Urinary bladder (tissue), 4 donors: ENCODE data around the gene A4GNT. TPM values are rescaled to one million over a fixed set of nuclear protein-coding genes. Genes with fewer than 3 reads are reported as not detected.
"Not testable (repeated sequence)": the region's sequence is repeated elsewhere in the genome, so short reads cannot be mapped to it uniquely, and the experiment has no call there.

Source experiments
- DNase-seq: peaks from one replicate; pipeline ENCODE4 v3.0.0-alpha.2; 2015; ENCODE audit errors: extremely low spot score
- H3K27ac ChIP-seq: one replicate; pipeline ENCODE4 v1.5.1; 2013; ENCODE audit warnings: low read depth, mild to moderate bottlenecking, moderate library complexity
- H3K36me3 ChIP-seq: one replicate; pipeline ENCODE4 v1.6.1; 2013; ENCODE audit warnings: mild to moderate bottlenecking, moderate library complexity; ENCODE audit not compliant: insufficient read depth
- H3K4me1 ChIP-seq: one replicate; pipeline ENCODE4 v1.6.1; 2013; ENCODE audit warnings: mild to moderate bottlenecking, moderate library complexity; ENCODE audit not compliant: insufficient read depth
- H3K4me3 ChIP-seq: one replicate; pipeline ENCODE4 v1.5.1; 2013; ENCODE audit warnings: low read depth, low read length
- WGBS: extraction: QIAGEN DNeasy Blood & Tissue Kit; methylation state at CpG from one replicate; pipeline ENCODE4 v1.1.7; 2013; 5-methylcytosine and 5-hydroxymethylcytosine counted together
- polyA plus RNA-seq: library from polyadenylated mRNA; stranded (reverse); fragments of 200-250 nt; gene quantifications from one replicate; pipeline ENCODE4 v1.2.3, GENCODE V29; 2013
- total RNA-seq: library from RNA; depleted of rRNA; stranded (reverse); fragments of >200 nt; gene quantifications from one replicate; pipeline ENCODE4 v1.2.3, GENCODE V29; 2014
- donor health status: healthy with polysubstance abuse.
- donor health status: healthy.

The A4GNT gene
- total and polyA plus RNA-seq, 2 donors, result not detected

- H3K4me1 ChIP-seq, result no peaks in the 10 kb centered on the region
- no peak for DNase-seq
- H3K4me3 ChIP-seq, result no peak overlapping the region
- WGBS, result 92% methylated on average over 1 of the region's 1 CpG
- H3K27ac ChIP-seq, result no peak overlapping the region
- no peaks in the 10 kb centered on the region for H3K36me3 ChIP-seq
Observed at GRCh38 chr3:138105598-138105997, 26.6 kb downstream of the A4GNT start.

GRCh38 chr3:138103466-138103865, 28.7 kb downstream of the A4GNT start:
- WGBS, result 96% methylated on average over 19 of the region's 19 CpGs

GRCh38 chr3:138101351-138101940, 30.7 kb downstream of the A4GNT start:
- not testable (repeated sequence) for H3K4me3 ChIP-seq, H3K4me1 ChIP-seq, H3K36me3 ChIP-seq, H3K27ac ChIP-seq, DNase-seq
- WGBS, result 83% methylated on average over 22 of the region's 22 CpGs

More at GRCh38 chr3:138103466-138103865, 28.7 kb downstream of the A4GNT start:
- Histone ChIP-seq H3K36me3 (no peaks in the 10 kb centered on the region), H3K27ac (no peak overlapping the region), H3K4me1 (no peaks in the 10 kb centered on the region), H3K4me3 (no peak overlapping the region)
- no peak for DNase-seq

GRCh38 chr3:138099417-138099816, 32.8 kb downstream of the A4GNT start:
- no peak overlapping the region for H3K4me3 ChIP-seq
- no peaks in the 10 kb centered on the region for H3K36me3 ChIP-seq
- DNase-seq, result no peak
- H3K4me1 ChIP-seq, result no peaks in the 10 kb centered on the region
- H3K27ac ChIP-seq, result no peak overlapping the region

GRCh38 chr3:138097192-138098172, 34.7 kb downstream of the A4GNT start:
- H3K4me1 ChIP-seq, result no peaks in the 10 kb centered on the region
- peak overlapping the region; percentile 43 for H3K27ac ChIP-seq
- no peak overlapping the region for H3K4me3 ChIP-seq
- peaks cover 1% of the 10 kb centered on the region for H3K36me3 ChIP-seq
- no peak for DNase-seq
- 78% methylated on average over 12 of the region's 12 CpGs for WGBS

GRCh38 chr3:138093721-138094120, 38.5 kb downstream of the A4GNT start:
- H3K36me3 ChIP-seq, result peaks cover 1% of the 10 kb centered on the region
- WGBS, result 49% methylated on average over 2 of the region's 2 CpGs
- no peak overlapping the region for H3K4me3 ChIP-seq
- H3K27ac ChIP-seq, result no peak overlapping the region
- no peak for DNase-seq
- no peaks in the 10 kb centered on the region for H3K4me1 ChIP-seq

- 85% methylated on average over 2 of the region's 2 CpGs for WGBS
- peaks cover 1% of the 10 kb centered on the region for H3K36me3 ChIP-seq
Observed at GRCh38 chr3:138092023-138092422, 40.2 kb downstream of the A4GNT start.

GRCh38 chr3:138089091-138089490, 43.1 kb downstream of the A4GNT start:
- Histone ChIP-seq H3K4me1 (no peaks in the 10 kb centered on the region), H3K4me3 (no peak overlapping the region), H3K36me3 (peaks cover 1% of the 10 kb centered on the region), H3K27ac (no peak overlapping the region)
- WGBS, result 92% methylated on average over 3 of the region's 3 CpGs
- no peak for DNase-seq

More at GRCh38 chr3:138092023-138092422, 40.2 kb downstream of the A4GNT start:
- Histone ChIP-seq H3K4me1 (no peaks in the 10 kb centered on the region), H3K27ac (no peak overlapping the region), H3K4me3 (no peak overlapping the region)
- no peak for DNase-seq

GRCh38 chr3:138085745-138086144, 46.4 kb downstream of the A4GNT start:
- not testable (repeated sequence) for H3K4me3 ChIP-seq, DNase-seq, H3K4me1 ChIP-seq, H3K36me3 ChIP-seq, H3K27ac ChIP-seq
- 100% methylated on average over 1 of the region's 3 CpGs for WGBS

GRCh38 chr3:138084196-138084595, 48.0 kb downstream of the A4GNT start:
- no peak overlapping the region for H3K4me3 ChIP-seq
- DNase-seq, result no peak

GRCh38 chr3:138082992-138083386, 49.2 kb downstream of the A4GNT start:
- Histone ChIP-seq H3K4me1 (no peaks in the 10 kb centered on the region), H3K4me3 (no peak overlapping the region), H3K27ac (peak overlapping the region; percentile 14), H3K36me3 (no peaks in the 10 kb centered on the region)
- DNase-seq, result no peak

More at GRCh38 chr3:138084196-138084595, 48.0 kb downstream of the A4GNT start:
- no peaks in the 10 kb centered on the region for H3K4me1 ChIP-seq
- no peaks in the 10 kb centered on the region for H3K36me3 ChIP-seq
- H3K27ac ChIP-seq, result no peak overlapping the region

- 37% methylated on average over 8 of the region's 8 CpGs for WGBS
- DNase-seq, result no peak
Observed at GRCh38 chr3:138082085-138082991, 49.9 kb downstream of the A4GNT start.

GRCh38 chr3:138081371-138082084, 50.7 kb downstream of the A4GNT start:
- peak overlapping the region; percentile 25 for H3K27ac ChIP-seq
- no peaks in the 10 kb centered on the region for H3K4me1 ChIP-seq
- H3K36me3 ChIP-seq, result no peaks in the 10 kb centered on the region
- H3K4me3 ChIP-seq, result no peak overlapping the region
- 68% methylated on average over 5 of the region's 5 CpGs for WGBS
- DNase-seq, result no peak

More at GRCh38 chr3:138082085-138082991, 49.9 kb downstream of the A4GNT start:
- H3K36me3 ChIP-seq, result no peaks in the 10 kb centered on the region
- H3K4me3 ChIP-seq, result peak overlapping the region; percentile 2
- H3K27ac ChIP-seq, result peak overlapping the region; percentile 62
- H3K4me1 ChIP-seq, result no peaks in the 10 kb centered on the region
